Measurements from ENCODE around the gene UGCG. TPM values are rescaled to one million over a fixed set of nuclear protein-coding genes. Genes with fewer than 3 reads are reported as not detected.

UGCG gene
- total and polyA plus RNA-seq, 10 of the 15 experiments (the other 5 are each of a cell fraction or from before 2014, with no cell fraction given) = 21.7 to 96.6 (median 48.9) TPM

DNA sequence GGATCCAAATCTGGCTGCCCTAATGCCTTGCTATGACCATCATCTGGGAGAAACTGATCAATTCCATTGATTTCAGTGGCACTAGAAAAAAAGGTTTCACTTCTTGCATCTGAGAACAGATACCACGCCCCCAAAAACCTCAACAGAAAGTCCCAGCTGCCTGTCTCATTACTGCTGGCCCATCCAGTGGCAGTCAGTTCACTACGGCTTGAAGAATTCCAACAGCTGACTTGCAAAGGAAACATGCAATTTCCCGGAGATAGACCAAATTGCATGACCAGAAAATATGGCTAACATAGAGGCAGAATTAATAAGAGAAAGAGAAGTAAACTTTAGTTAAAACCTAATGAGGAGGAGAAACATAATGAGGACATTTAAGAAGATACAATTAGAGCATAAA, 48.6 kb downstream of the UGCG start (continued):
- TF ChIP-seq GATAD2B (conservative IDR thresholded peaks at IDR 0.05; ENCODE audit: low read depth) (peak; percentile 87), IRF4 (IDR thresholded peaks at IDR 0.05; ENCODE audit: low read depth, low read length) (0 out of 2 replicates have a peak, but pooled peaks have one; percentile 26), GABPA (IDR thresholded peaks at IDR 0.05; ENCODE audit: low read depth) (no peak), ZSCAN29 (IDR thresholded peaks at IDR 0.05) (no peak), SIX5 (IDR thresholded peaks at IDR 0.05; ENCODE audit: low read depth, low read length, severe bottlenecking) (no peak), TCF7 (IDR thresholded peaks at IDR 0.05; ENCODE audit: borderline replicate concordance) (no peak), MYC (IDR thresholded peaks at IDR 0.05; ENCODE audit: insufficient read depth, insufficient read length, insufficient replicate concordance, low read length, severe bottlenecking) (no peak), YY1 (IDR thresholded peaks at IDR 0.05; ENCODE audit: low read depth, low read length) (no peak), BHLHE40 (IDR thresholded peaks at IDR 0.05; ENCODE audit: borderline replicate concordance in 1 of 2, low read depth in 2 of 2, low read length in 1 of 2) (peak in 1 of 2 experiments; percentile 11; a peak in 1 of 4 replicates), BRCA1 (IDR thresholded peaks at IDR 0.05; ENCODE audit: low read depth, low read length) (no peak), SP1 (IDR thresholded peaks at IDR 0.05; ENCODE audit: low read depth, low read length) (no peak), MYB (IDR thresholded peaks at IDR 0.05; ENCODE audit: borderline replicate concordance, low read depth, low read length) (no peak), RUNX3 (IDR thresholded peaks at IDR 0.05; ENCODE audit: low read length) (peak; percentile 93)
- TF ChIP-seq, protein P1, sequence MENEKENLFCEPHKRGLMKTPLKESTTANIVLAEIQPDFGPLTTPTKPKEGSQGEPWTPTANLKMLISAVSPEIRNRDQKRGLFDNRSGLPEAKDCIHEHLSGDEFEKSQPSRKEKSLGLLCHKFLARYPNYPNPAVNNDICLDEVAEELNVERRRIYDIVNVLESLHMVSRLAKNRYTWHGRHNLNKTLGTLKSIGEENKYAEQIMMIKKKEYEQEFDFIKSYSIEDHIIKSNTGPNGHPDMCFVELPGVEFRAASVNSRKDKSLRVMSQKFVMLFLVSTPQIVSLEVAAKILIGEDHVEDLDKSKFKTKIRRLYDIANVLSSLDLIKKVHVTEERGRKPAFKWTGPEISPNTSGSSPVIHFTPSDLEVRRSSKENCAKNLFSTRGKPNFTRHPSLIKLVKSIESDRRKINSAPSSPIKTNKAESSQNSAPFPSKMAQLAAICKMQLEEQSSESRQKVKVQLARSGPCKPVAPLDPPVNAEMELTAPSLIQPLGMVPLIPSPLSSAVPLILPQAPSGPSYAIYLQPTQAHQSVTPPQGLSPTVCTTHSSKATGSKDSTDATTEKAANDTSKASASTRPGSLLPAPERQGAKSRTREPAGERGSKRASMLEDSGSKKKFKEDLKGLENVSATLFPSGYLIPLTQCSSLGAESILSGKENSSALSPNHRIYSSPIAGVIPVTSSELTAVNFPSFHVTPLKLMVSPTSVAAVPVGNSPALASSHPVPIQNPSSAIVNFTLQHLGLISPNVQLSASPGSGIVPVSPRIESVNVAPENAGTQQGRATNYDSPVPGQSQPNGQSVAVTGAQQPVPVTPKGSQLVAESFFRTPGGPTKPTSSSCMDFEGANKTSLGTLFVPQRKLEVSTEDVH (IDR thresholded peaks at IDR 0.05; ENCODE audit: low read depth, partially characterized antibody) = no peak
- TF ChIP-seq, protein P2, sequence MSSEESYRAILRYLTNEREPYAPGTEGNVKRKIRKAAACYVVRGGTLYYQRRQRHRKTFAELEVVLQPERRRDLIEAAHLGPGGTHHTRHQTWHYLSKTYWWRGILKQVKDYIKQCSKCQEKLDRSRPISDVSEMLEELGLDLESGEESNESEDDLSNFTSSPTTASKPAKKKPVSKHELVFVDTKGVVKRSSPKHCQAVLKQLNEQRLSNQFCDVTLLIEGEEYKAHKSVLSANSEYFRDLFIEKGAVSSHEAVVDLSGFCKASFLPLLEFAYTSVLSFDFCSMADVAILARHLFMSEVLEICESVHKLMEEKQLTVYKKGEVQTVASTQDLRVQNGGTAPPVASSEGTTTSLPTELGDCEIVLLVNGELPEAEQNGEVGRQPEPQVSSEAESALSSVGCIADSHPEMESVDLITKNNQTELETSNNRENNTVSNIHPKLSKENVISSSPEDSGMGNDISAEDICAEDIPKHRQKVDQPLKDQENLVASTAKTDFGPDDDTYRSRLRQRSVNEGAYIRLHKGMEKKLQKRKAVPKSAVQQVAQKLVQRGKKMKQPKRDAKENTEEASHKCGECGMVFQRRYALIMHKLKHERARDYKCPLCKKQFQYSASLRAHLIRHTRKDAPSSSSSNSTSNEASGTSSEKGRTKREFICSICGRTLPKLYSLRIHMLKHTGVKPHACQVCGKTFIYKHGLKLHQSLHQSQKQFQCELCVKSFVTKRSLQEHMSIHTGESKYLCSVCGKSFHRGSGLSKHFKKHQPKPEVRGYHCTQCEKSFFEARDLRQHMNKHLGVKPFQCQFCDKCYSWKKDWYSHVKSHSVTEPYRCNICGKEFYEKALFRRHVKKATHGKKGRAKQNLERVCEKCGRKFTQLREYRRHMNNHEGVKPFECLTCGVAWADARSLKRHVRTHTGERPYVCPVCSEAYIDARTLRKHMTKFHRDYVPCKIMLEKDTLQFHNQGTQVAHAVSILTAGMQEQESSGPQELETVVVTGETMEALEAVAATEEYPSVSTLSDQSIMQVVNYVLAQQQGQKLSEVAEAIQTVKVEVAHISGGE (CRISPR knock-in tag; IDR thresholded peaks at IDR 0.05) = no peak
- TF ChIP-seq, protein P3, sequence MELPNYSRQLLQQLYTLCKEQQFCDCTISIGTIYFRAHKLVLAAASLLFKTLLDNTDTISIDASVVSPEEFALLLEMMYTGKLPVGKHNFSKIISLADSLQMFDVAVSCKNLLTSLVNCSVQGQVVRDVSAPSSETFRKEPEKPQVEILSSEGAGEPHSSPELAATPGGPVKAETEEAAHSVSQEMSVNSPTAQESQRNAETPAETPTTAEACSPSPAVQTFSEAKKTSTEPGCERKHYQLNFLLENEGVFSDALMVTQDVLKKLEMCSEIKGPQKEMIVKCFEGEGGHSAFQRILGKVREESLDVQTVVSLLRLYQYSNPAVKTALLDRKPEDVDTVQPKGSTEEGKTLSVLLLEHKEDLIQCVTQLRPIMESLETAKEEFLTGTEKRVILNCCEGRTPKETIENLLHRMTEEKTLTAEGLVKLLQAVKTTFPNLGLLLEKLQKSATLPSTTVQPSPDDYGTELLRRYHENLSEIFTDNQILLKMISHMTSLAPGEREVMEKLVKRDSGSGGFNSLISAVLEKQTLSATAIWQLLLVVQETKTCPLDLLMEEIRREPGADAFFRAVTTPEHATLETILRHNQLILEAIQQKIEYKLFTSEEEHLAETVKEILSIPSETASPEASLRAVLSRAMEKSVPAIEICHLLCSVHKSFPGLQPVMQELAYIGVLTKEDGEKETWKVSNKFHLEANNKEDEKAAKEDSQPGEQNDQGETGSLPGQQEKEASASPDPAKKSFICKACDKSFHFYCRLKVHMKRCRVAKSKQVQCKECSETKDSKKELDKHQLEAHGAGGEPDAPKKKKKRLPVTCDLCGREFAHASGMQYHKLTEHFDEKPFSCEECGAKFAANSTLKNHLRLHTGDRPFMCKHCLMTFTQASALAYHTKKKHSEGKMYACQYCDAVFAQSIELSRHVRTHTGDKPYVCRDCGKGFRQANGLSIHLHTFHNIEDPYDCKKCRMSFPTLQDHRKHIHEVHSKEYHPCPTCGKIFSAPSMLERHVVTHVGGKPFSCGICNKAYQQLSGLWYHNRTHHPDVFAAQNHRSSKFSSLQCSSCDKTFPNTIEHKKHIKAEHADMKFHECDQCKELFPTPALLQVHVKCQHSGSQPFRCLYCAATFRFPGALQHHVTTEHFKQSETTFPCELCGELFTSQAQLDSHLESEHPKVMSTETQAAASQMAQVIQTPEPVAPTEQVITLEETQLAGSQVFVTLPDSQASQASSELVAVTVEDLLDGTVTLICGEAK (IDR thresholded peaks at IDR 0.05; ENCODE audit: borderline replicate concordance) = no peak
- TF ChIP-seq, protein P4, sequence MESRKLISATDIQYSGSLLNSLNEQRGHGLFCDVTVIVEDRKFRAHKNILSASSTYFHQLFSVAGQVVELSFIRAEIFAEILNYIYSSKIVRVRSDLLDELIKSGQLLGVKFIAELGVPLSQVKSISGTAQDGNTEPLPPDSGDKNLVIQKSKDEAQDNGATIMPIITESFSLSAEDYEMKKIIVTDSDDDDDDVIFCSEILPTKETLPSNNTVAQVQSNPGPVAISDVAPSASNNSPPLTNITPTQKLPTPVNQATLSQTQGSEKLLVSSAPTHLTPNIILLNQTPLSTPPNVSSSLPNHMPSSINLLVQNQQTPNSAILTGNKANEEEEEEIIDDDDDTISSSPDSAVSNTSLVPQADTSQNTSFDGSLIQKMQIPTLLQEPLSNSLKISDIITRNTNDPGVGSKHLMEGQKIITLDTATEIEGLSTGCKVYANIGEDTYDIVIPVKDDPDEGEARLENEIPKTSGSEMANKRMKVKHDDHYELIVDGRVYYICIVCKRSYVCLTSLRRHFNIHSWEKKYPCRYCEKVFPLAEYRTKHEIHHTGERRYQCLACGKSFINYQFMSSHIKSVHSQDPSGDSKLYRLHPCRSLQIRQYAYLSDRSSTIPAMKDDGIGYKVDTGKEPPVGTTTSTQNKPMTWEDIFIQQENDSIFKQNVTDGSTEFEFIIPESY (IDR thresholded peaks at IDR 0.05) = no peak
- TF ChIP-seq, protein P5, sequence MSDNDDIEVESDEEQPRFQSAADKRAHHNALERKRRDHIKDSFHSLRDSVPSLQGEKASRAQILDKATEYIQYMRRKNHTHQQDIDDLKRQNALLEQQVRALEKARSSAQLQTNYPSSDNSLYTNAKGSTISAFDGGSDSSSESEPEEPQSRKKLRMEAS (IDR thresholded peaks at IDR 0.05; ENCODE audit: low read depth, low read length) = no peak

Data from GM12878 (cell line).